Activated CD4-positive, alpha-beta memory T cell treated with anti-CD3 and anti-CD28 coated beads for 36 hours (primary cell): ENCODE data around the gene CCDC187. TPM values are rescaled to one million over a fixed set of nuclear protein-coding genes. Genes with fewer than 3 reads are reported as not detected.

Experiments
- CTCF ChIA-PET: fragments of 350-600 bp; sonication (Branson Sonifier 250); formaldehyde crosslinking; loops from one replicate; lab custom pipeline; 2021; ENCODE audit warnings: antibody characterized with exemption, inconsistent platforms; lab: Charles Lee
- POLR2A ChIA-PET: fragments of 350-600 bp; sonication (Branson Sonifier 250); formaldehyde crosslinking; loops from one replicate; lab custom pipeline; 2021; ENCODE audit warnings: antibody characterized with exemption; lab: Charles Lee
- DNase-seq: peaks from one replicate; pipeline ENCODE4 v3.0.0-alpha.2; 2020
- H3K27ac Mint-ChIP-seq: one replicate; pipeline ENCODE4 v1.8.0; 2021; ENCODE audit warnings: mixed read lengths
- H3K27me3 Mint-ChIP-seq: one replicate; pipeline ENCODE4 v1.8.0; 2021; ENCODE audit warnings: mixed read lengths
- H3K36me3 Mint-ChIP-seq: one replicate; pipeline ENCODE4 v1.8.0; 2021; ENCODE audit warnings: mixed read lengths
- H3K4me1 Mint-ChIP-seq: one replicate; pipeline ENCODE4 v1.8.0; 2021; ENCODE audit warnings: low read depth, mixed read lengths
- H3K4me3 Mint-ChIP-seq: one replicate; pipeline ENCODE4 v1.8.0; 2021; ENCODE audit warnings: mild to moderate bottlenecking, mixed read lengths
- H3K9me3 Mint-ChIP-seq: one replicate; pipeline ENCODE4 v1.8.0; 2021; ENCODE audit warnings: mixed read lengths
- intact Hi-C: fragments of 100-400 bp; cut with micrococcal nuclease; formaldehyde crosslinking; loops from one replicate; pipeline ENCODE4 v1.15.1; 2023
- total RNA-seq, 2 experiments: library from RNA; stranded (reverse); gene quantifications; one replicate each; pipeline ENCODE4 v1.2.3, GENCODE V29; 2021

Gene CCDC187
- total RNA-seq, 2 experiments from 2014 or later = not detected

GRCh38 chr9:136222166-136222905 lies 81.6 kb downstream of the CCDC187 start:
- POLR2A ChIA-PET = no interaction called here
- CTCF ChIA-PET = no interaction called here
- DNase-seq = no peak
- Mint-ChIP-seq H3K9me3 (no peaks in the 10 kb centered on the region), H3K27me3 (no peaks in the 10 kb centered on the region), H3K27ac (no peak overlapping the region), H3K36me3 (peaks cover 29% of the 10 kb centered on the region), H3K4me3 (no peak overlapping the region), H3K4me1 (peaks cover 19% of the 10 kb centered on the region)
- intact Hi-C loops = no loop called here

- Mint-ChIP-seq H3K27ac (peak overlapping the region; percentile 60), H3K4me1 (peaks cover 11% of the 10 kb centered on the region), H3K36me3 (peaks cover 31% of the 10 kb centered on the region), H3K9me3 (no peaks in the 10 kb centered on the region), H3K27me3 (no peaks in the 10 kb centered on the region), H3K4me3 (no peak overlapping the region)
- CTCF ChIA-PET = interaction anchor here (0.7 to 1.7 kb wide), 2 partner anchors 50 to 98 kb away, joined by 4 to 5 read pairs; no protein-coding TSS in a partner anchor
- intact Hi-C loops = no loop called here
- DNase-seq = peak; percentile 66
- POLR2A ChIA-PET = interaction anchor here (0.6 to 1.0 kb wide), 2 partner anchors 12 to 320 kb away, joined by 3 read pairs; no protein-coding TSS in a partner anchor
Observed at GRCh38 chr9:136220017-136220729, 83.7 kb downstream of the CCDC187 start.

DNA sequence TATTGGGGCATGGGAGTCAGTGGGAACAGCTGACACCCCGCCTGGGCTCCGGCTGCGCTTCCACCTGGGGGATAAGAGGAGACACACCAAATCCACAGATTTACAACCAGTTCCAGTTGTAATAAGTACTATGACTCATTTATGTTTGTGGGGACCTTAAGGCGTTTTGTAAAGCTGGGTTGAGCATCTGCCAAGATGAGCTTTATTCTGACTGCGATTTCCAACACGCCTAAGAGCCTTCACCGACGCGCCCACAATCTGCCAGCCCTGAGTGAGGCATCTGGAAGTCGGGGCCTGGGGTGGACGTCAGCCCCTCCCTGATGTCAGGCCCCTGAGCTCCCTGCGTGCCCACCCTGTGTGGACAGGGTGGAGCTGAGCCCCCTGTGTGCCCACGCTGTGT lies 84.6 kb downstream of the CCDC187 start:
- no peaks in the 10 kb centered on the region for H3K9me3 Mint-ChIP-seq
- no peak overlapping the region for H3K27ac Mint-ChIP-seq
- CTCF ChIA-PET = interaction anchor here (0.7 to 1.7 kb wide), 2 partner anchors 49 to 97 kb away, joined by 4 to 5 read pairs; no protein-coding TSS in a partner anchor

GRCh38 chr9:136218673-136219072 lies 85.2 kb downstream of the CCDC187 start:
- ChIA-PET POLR2A (no interaction called here), CTCF (interaction anchor here (1.2 to 1.7 kb wide), 2 partner anchors 48 to 96 kb away, joined by 4 read pairs; no protein-coding TSS in a partner anchor)
- Mint-ChIP-seq H3K4me3 (no peak overlapping the region), H3K27ac (no peak overlapping the region), H3K9me3 (no peaks in the 10 kb centered on the region), H3K27me3 (no peaks in the 10 kb centered on the region), H3K4me1 (peaks cover 8% of the 10 kb centered on the region), H3K36me3 (peaks cover 41% of the 10 kb centered on the region)
- intact Hi-C loops = no loop called here
- no peak for DNase-seq

More for the DNA sequence above, 84.6 kb downstream of the CCDC187 start:
- no peak for DNase-seq
- Mint-ChIP-seq H3K36me3 (peaks cover 40% of the 10 kb centered on the region), H3K4me1 (peaks cover 8% of the 10 kb centered on the region), H3K4me3 (no peak overlapping the region), H3K27me3 (no peaks in the 10 kb centered on the region)
- POLR2A ChIA-PET = interaction anchor here (0.6 to 1.0 kb wide), 2 partner anchors 11 to 321 kb away, joined by 3 read pairs; no protein-coding TSS in a partner anchor
- intact Hi-C loops = no loop called here

- no peak overlapping the region for H3K27ac Mint-ChIP-seq
- no peaks in the 10 kb centered on the region for H3K27me3 Mint-ChIP-seq
- H3K36me3 Mint-ChIP-seq = peaks cover 41% of the 10 kb centered on the region
- no peak for DNase-seq
- ChIA-PET POLR2A (no interaction called here), CTCF (interaction anchor here (1.2 to 1.3 kb wide), 3 partner anchors 8 to 65 kb away, joined by 4 to 5 read pairs (median 5); no protein-coding TSS in a partner anchor)
- no peak overlapping the region for H3K4me3 Mint-ChIP-seq
- peaks cover 8% of the 10 kb centered on the region for H3K4me1 Mint-ChIP-seq
- intact Hi-C loops = no loop called here
- H3K9me3 Mint-ChIP-seq = no peaks in the 10 kb centered on the region
Observed at GRCh38 chr9:136218271-136218670, 85.6 kb downstream of the CCDC187 start.

DNA sequence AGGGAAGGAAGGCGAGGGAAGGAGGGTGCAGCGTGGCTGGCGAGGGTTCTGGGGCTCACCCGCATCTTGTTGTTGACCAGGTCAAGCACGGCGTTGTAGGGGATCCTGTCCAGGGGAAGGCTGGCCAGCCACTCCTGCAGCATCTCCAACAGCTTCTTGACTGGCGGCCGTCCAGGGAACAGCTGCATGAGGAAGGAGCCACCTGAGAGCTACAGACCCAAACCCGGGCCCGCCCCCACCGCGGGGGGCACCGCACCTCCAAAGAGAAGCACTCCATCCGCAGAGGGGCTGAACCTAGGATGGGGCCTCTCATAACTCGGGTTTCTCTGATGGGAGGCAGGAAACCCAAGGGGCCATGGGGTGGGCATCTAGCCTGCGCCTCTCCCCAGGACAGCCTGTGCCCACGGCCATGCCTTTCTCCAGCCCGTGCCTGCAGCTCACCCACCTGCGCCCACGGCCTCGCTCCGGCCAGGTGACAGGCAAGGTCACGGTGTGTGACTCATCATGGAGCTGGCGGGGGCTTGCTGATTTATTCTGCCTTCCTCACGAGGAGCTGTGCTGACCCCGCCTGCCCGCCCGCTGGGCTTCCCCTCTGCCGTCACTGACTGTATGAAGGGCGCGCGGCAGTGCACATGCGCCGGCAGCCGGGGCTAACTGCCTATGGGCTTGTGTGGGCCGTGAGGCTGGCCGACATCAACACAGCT lies 87.2 kb downstream of the CCDC187 start:
- H3K36me3 Mint-ChIP-seq = peaks cover 42% of the 10 kb centered on the region
- POLR2A ChIA-PET = no interaction called here

GRCh38 chr9:136213733-136214132 lies 90.2 kb downstream of the CCDC187 start:
- H3K36me3 Mint-ChIP-seq = peaks cover 40% of the 10 kb centered on the region
- POLR2A ChIA-PET = no interaction called here
- no peak overlapping the region for H3K27ac Mint-ChIP-seq
- H3K4me1 Mint-ChIP-seq = no peaks in the 10 kb centered on the region
- CTCF ChIA-PET = no interaction called here
- no peaks in the 10 kb centered on the region for H3K9me3 Mint-ChIP-seq
- H3K4me3 Mint-ChIP-seq = no peak overlapping the region
- no peaks in the 10 kb centered on the region for H3K27me3 Mint-ChIP-seq
- no peak for DNase-seq
- intact Hi-C loops = no loop called here

More for the DNA sequence above, 87.2 kb downstream of the CCDC187 start:
- no peak for DNase-seq
- H3K27me3 Mint-ChIP-seq = no peaks in the 10 kb centered on the region
- intact Hi-C loops = no loop called here
- CTCF ChIA-PET = interaction anchor here (1.3 kb wide), 2 partner anchors 9 to 67 kb away, joined by 5 read pairs; no protein-coding TSS in a partner anchor
- peaks cover 8% of the 10 kb centered on the region for H3K4me1 Mint-ChIP-seq
- no peak overlapping the region for H3K27ac Mint-ChIP-seq
- H3K9me3 Mint-ChIP-seq = no peaks in the 10 kb centered on the region
- no peak overlapping the region for H3K4me3 Mint-ChIP-seq

GRCh38 chr9:136212345-136212950 lies 91.4 kb downstream of the CCDC187 start:
- Mint-ChIP-seq H3K36me3 (peaks cover 44% of the 10 kb centered on the region), H3K4me3 (no peak overlapping the region), H3K27ac (no peak overlapping the region), H3K4me1 (no peaks in the 10 kb centered on the region), H3K27me3 (no peaks in the 10 kb centered on the region), H3K9me3 (no peaks in the 10 kb centered on the region)
- DNase-seq = no peak
- CTCF ChIA-PET = no interaction called here
- POLR2A ChIA-PET = no interaction called here
- intact Hi-C loops = no loop called here

GRCh38 chr9:136211441-136212344 lies 92.2 kb downstream of the CCDC187 start:
- ChIA-PET POLR2A (no interaction called here), CTCF (no interaction called here)
- H3K36me3 Mint-ChIP-seq = peaks cover 46% of the 10 kb centered on the region
- no peaks in the 10 kb centered on the region for H3K9me3 Mint-ChIP-seq
- no peak overlapping the region for H3K27ac Mint-ChIP-seq
- H3K4me1 Mint-ChIP-seq = no peaks in the 10 kb centered on the region
- no peak overlapping the region for H3K4me3 Mint-ChIP-seq
- no peak for DNase-seq
- no peaks in the 10 kb centered on the region for H3K27me3 Mint-ChIP-seq
- intact Hi-C loops = no loop called here

DNA sequence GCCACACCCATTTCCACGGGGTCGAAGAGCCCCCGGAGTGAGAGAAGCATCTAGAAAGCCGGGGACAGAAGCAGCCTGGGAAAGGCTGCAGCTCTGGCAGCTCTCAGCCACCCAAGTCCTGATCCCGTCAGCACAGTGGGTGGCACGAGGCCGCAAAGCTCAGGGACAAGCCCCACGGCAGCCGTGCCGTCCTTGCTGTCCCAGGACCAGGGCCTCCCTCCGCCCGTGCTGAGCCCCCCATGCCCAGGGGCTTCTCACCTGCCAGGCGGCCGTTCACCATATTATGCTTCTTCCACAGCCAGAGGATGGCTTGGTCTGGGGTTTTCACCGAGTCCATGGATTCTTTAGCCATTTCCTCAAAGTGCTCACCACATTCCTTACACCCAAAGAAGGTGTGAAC lies 92.9 kb downstream of the CCDC187 start:
- H3K36me3 Mint-ChIP-seq = peaks cover 45% of the 10 kb centered on the region
- POLR2A ChIA-PET = no interaction called here
- intact Hi-C loops = no loop called here

GRCh38 chr9:136210276-136210675 lies 93.6 kb downstream of the CCDC187 start:
- Mint-ChIP-seq H3K27me3 (peaks cover 2% of the 10 kb centered on the region), H3K27ac (no peak overlapping the region), H3K9me3 (no peaks in the 10 kb centered on the region), H3K4me3 (no peak overlapping the region), H3K36me3 (peaks cover 39% of the 10 kb centered on the region), H3K4me1 (no peaks in the 10 kb centered on the region)
- no peak for DNase-seq
- intact Hi-C loops = no loop called here
- CTCF ChIA-PET = no interaction called here
- POLR2A ChIA-PET = no interaction called here

More for the DNA sequence above, 92.9 kb downstream of the CCDC187 start:
- Mint-ChIP-seq H3K27me3 (peaks cover 1% of the 10 kb centered on the region), H3K9me3 (no peaks in the 10 kb centered on the region), H3K4me1 (no peaks in the 10 kb centered on the region), H3K4me3 (no peak overlapping the region), H3K27ac (no peak overlapping the region)
- CTCF ChIA-PET = no interaction called here
- DNase-seq = no peak
